GM18499 (cell line): ENCODE data around the gene WDR75.

ENCODE experiments used
- ATAC-seq: cut with Tn5 transposase; IDR thresholded peaks from one replicate; pipeline ENCODE4 v1.9.1; 2021; ENCODE audit warnings: moderate number of reproducible peaks; ENCODE audit not compliant: insufficient read depth, unreplicated experiment

Gene WDR75

DNA sequence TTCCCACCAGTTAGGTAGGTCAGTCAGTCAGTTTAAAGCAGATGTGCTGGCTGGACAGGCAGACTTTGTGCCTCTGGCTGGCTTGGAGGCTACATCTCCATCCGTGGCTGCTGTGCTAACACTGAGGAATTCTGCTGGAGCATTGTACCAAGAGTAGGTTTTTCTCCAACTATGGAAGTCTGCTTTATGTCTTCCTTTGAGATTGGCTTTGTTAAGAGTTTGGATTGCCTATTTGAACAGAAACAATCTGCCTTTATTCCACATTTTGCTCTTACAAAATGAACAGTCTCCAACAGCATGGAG, 46.7 kb downstream of the WDR75 start:
- ATAC-seq = no peak

DNA sequence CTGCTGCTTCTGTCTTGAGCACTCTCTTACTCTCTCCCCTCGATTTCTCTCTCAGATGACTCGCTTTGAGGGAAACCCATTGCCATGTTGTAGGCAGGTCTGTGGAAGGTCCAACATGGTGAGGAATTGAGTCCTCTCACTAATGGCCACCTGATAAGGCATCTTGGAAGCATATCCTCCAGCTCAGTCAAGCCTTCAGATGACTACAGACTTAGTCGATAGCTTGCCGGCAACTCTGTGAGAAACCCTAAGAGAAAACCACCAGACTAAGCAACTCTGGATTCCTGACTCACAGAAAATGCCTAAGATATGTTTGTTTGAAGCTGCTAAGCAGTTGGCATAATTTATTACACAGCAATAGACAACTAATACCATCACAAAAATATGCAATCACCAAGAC, 51.2 kb downstream of the WDR75 start:
- no peak for ATAC-seq

DNA sequence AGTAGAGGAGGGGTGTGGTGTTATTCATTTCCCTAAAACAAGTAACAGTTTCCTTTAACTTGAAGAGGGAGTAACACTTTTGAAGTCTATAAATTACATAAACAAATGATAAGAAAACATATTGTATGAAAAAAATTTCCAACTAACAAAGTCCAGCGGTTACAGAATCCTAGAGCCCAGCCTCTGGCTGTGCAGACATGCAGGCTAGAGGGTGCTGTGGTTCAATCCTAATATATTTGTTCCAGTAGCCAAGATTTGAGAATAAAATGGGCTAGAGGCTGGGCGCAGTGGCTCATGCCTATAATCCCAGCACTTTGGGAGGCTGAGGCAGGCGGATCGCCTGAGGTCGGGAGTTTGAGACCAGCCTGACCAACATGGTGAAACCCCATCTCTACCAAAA, 56.9 kb downstream of the WDR75 start:
- no peak for ATAC-seq

DNA sequence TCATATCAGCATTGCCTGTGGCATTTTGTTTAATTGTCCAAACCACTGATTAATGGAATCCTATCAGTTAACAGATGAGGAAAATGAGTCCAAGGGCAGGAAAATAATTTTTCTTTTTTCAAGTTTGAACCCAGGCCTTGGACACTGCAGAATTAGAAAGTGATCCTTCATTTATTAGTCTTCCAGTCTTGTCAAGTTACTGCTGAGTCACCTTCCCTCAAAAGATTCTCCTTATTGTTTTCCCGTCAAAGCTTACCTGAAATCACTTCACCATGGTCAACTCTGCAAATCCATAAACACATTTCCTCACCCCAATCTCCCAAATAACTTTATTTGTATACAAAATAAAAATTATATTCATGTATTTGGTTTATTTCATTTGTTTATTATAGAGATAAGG, 57.9 kb downstream of the WDR75 start:
- no peak for ATAC-seq

DNA sequence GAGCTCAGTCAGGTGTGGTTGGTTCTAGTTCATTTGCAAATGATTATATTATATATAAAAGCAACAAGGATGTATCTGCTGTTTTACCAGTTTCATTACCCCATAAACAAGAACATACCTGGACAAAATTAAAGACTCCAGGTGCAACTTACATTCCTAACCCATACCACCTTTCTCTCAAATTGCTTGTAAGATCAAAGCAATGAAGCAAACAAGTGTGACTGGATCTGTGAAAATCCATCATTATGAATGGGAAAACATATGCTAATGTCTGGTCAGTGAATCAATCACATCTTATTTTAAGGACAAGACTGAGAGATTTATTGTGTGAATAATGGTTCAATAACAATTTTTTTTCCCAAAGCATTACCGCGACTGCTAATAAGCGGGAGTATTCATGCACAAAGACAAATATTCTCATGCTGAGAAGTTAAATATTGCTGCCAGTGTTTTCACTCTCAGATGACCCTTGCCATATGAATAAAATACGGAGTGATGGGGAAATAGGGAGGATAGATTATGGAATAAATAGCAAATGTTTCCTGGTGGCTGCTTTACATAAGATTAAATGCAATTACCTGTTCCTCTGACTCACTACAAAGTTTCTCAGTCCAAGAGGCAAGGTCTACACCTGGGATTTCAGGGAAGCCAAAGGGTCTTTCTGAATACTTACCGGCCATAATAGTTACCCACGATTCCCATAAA, 59.3 kb downstream of the WDR75 start:
- ATAC-seq = no peak

DNA sequence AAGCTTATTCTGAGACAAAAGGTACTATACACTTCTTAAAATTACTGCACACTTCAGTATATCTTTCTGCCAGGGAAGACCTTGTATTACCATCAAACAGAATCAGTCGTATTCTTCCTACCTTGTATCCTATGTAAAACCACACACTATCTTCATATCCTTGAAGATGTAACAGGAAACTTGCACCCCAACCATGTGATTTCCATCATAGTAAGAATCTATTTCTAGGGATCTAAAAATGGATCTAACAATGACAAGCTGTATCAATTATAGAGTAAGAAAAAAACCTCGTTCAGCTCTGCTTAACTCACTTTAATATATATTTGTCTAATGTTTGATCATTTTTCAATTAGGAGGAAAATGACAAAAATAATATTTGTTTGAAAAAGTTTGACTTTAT, 60.2 kb downstream of the WDR75 start:
- no peak for ATAC-seq

DNA sequence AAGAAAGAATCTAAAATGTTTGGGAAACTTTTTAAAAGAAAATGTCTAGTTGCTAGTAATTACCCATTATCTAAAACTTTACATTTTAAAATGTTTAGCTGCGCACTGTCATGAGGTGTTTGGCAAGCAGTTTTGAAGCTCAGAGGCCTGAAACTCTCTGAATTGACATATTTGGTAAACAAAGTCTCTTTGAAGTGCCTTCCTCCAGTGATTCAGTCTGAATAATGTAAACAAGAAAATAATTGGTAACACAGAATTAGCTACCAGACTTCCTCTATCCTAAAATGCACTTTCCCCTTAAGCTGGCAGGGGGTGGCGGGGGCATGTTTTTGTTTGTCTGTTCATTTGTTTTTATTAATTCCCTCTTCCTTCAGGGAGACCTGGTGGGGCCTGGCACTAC, 61.4 kb downstream of the WDR75 start:
- no peak for ATAC-seq

DNA sequence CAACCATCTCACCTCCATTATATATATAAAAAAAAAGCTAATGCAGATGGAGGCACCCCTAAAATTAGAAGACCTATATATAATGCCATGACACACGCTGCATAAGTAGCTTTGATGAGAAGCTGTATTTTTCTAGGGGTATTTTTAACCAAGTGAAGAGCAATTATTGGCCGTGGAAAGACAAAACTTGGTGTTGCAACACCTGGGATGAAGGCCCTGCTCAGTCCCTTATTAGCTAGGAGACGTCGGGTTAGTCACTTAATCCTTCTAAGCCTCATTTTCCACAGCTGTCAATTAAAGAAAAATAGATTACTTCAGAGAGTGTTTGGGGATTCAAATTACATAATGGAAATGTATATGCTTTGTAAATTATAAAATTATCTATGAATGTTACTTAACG, 63.0 kb downstream of the WDR75 start:
- no peak for ATAC-seq

DNA sequence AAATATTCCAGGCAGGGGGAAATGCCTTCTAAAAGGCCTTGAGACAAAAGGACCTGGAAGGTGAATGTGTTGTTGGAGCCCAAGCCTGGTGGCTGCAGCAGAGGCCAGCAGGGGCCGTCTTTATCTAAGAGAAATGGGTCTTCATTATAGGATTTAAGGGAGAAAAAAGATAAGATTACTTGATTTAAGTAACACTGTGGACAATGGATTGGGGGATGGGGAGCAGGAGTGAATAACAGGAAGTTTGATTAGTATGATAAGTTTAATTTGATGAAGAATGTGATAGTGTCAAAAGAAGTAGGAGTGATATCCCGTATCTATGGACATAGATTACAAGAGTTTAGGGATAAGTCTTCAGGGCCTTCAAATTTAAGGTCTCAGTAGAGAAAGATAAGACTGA, 64.2 kb downstream of the WDR75 start:
- ATAC-seq = no peak

DNA sequence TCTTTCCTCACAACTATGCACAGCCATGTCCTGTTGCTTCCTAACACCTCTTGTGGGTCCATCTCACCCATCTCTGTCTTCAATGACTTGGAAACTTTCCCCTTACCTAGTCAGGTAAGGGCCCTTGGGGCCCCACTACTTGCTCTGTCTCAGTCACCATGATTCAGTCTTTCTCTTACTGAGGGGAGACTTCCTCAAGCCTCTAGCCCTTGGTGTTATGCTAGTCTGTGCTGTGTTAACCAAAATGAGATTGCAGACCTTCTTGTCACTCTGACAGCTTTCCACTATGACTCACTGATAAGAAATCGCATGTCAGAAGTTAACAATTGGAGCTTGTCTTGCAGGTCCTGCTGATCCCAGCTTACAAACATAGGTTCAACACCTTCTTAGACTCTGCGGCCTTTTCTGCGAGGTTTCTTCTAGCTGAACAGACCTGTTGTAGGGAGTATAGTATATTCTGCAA, 65.3 kb downstream of the WDR75 start:
- no peak for ATAC-seq

DNA sequence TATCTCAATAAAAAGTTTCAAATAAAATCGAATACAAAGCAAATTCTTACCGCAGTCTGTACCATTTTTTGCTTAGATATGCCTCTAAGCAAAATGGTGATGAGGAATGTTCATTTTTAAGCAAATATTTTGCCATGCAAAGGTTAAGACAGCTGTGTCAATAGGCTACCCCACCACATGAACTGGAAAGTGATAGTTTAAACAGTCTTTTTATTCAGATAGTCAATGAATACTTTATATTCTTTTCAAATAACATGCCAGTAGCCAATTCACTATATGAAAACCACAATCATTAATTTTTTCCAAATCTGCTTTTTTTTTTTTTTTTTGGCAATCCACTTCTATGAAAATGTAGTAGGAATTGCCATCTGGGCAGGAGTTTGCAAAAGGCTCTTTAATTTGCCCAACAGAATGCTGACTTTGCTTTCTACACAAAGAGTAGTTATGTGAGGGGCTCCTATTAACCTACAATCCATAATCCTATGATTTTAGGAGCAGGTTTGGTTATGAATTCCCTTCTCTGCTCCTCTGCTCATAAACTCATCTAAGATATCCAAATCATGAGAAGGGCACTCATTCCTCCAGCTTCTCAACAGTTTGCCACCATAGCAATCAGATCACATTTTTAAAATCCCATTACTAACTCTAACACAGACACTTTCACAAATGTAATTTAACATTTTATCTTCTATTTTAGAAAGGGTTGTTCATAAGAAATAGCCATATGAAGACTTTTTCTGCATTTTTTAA, 70.1 kb downstream of the WDR75 start:
- no peak for ATAC-seq

DNA sequence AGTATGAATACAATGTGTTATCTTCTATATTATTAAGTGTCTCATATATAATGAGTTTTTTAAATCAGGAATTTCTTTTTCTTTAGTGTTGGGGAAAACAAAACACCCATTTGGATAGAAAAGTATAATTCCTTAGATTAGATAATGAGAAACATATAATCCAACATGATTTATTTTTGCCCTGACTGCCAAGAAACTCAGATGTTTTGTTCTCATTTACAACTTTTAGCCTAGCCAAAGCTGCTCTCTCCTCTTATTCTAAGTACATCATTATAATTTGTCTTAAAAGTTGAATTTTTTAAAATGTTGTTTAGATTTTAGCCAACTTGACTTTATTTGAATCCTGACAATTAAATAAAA, 70.7 kb downstream of the WDR75 start:
- no peak for ATAC-seq

DNA sequence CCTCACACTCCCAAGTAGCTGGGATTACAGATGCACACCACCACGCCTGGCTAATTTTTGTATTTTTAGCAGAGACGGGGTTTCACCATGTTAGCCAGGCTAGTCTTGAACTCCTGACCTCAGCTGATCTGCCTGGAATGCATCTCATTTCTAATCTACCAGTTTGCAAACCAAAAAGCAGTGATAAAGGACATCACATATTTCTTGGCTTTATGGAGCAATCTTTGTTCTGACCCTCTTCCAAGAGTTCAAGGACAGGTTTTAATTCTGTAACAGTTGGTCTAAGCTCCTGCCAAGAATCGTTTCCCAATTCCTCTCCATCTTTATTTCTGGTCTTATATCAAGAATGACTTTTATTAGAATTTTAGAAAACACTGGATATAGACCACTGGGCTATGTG, 71.6 kb downstream of the WDR75 start:
- ATAC-seq = no peak

DNA sequence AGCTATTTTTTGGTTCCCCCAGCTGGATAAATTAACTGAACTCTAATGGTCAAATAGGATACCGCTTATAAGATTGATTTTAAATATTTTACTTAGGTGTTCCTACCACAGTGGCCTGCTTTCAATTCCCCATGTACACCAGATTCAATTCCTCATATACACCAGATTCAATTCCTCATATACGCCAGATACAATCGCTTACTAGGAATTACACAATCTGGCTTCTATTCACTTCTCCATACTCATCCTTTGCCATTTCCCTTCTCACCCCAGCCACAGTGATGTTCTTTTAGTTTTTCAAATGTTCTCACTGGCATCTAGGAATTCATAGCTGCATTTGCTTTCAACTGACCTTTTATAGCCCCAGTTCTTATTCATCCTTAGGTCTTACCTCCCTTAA, 72.8 kb downstream of the WDR75 start:
- no peak for ATAC-seq

DNA sequence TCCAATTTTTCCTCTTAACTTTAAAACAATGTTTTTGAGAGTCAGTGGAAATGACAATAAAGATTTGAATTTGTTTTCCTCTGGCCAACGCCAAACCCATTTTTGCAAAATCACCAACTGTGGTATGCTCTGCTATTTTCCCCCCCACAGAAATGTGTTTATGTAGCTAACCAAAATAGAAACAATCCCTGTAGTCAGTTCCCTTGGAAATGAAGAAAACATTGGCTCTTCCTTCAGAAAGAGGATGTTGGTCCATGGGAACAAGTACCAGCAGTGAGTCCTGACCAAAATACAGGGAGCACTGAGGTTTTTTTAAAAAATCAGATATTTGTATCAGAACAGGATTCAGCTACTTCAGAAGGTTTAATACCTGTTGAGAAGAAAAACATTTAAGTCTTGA, 74.0 kb downstream of the WDR75 start:
- no peak for ATAC-seq

DNA sequence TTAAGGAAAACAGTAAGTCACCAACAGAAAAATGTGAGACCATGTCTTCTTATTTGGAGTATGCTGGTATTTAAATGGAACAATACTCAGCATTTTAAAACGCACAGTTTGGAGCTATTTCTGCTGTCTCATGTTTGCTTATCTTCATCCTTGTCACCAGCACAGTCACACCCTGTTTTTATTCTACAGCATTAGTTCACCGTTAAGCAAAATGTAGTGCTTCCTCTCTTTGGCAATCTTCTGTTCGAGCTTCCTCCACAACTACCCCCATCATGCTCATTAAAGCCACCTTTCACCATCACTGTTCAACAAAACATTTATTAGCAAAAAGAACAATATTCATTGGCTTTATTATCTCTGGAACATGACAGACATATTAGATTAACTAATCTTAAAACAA, 75.3 kb downstream of the WDR75 start:
- ATAC-seq = no peak

DNA sequence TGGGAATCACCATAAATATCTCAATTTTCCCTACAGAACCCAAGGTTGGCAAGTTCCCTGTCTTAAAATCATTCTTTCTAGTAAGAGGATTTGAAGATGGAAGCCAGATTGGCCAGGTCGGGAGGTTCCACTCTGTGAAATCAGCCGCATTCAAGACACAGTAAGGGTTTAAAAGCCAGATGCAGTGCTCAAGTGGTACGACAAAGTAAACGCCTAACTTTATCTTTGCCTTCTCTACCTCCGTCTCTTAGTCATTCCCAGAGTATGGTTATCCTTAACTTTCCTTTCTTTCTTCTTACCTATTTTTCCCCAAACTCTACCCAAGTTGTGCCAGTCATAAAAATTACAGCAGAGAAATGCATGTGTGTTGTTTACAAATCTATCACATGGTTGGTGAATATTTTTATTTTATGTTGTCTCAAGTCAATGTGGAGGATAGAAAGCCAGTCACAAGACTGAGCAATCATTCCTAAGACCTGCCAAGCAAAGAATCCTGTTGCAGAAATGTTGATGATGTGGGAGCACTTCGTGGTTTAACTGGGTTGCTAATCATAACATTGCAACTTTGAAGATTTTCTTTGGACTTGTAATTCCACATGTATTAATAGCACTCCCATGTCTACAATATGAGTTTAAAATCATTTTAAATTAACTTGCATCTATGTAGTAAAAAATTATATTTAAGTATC, 76.7 kb downstream of the WDR75 start:
- ATAC-seq = no peak

DNA sequence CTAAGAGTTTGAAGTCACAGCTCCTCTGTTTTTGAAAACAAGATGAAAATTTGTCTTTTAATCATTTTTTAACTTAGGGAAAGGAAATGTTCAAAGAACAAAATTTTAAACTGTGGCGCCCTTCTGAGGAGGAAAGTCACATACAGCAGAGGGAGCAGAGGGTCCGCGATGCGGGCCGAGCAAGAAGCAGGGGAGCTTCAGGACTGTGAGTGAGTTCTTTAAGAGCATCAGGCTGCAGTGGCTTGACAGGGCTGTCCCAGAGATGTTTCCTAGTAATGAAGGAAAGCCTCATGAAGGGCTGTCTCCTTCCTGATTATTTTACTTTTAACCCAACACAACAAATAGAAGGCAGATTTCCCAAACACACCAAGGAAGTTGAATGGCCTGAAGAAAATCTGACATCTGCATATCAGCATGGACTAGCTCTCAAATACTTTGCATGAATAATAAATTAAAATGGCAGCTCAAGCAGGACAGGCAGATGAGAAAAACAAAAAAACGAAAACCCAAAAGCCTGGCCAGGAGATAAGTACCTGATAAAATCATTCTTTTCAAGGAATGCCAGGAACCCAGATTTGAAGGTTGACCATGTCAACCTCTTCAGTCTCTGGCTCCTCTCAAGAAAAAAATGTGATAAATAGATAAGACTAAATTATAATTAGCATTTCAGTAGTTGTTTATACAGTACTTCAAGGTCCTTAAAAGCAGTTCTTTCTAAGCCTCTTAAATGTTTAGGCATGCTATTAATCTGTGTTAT, 78.5 kb downstream of the WDR75 start:
- no peak for ATAC-seq

DNA sequence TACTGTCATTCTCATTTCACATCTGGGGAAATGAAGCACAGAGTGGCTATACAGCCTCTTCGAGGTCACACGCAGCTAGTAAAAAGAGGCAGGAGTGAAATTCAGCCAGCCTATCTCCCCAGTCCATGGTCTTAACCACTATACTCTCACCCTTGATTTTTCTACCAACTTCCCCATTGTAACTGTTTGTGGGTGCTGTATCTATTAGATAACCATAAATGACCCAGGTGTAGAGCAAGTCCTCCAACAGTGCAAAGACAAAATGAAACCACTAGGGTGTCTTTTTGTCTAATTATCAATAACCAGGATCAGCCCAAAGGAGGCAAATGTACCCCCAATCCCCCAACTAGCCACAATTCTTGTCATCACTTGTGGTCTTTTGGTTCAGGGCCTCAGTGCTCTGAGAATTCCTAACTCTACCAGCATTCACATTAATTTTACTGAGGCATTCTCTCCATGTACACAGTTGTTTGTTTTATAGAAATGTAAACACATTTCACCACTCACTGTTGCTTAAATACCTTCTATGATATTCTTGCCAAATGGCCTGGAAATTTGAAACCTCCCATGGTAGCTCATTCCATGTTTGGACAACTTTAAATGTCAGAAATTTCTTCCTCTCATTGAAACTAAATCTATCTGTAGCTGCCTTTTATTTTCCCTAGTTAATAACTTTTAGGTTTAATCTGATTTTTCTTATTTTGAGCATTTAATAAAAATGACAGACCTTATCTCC, 80.6 kb downstream of the WDR75 start:
- ATAC-seq = no peak

DNA sequence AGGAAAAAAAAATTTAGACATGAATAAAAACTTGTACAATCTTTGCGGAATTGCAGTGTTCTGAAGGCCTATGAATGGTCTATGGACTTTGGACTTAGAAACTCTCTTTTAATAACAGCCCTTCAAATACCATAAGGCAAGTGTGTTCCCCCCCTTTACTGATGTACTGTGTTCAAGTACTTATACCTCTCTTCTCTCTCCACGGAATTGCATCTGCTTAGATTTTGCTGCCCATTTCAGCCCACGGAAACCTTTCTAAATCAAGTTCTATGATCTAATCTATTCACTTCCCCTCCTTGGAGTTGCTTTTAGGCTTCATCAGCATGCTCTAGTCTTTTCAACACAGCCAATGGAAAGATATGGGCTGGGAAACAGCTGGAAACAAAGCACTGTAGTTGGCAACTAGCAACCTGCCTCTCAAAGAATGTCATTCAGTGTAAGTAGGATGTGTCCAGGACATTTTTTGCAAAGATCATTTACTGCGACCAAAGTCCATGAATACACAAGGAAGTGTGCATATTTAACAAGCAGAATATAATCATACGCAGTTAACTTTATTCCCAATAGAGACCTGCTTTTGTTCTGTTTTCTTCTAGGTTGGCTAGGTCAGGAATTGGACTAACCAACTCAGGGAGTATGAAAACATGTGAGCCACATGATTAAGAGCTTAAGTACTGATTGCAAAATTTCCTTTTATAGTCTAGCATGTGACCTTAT, 81.3 kb downstream of the WDR75 start:
- no peak for ATAC-seq
